GM10266 (cell line): ENCODE data around the gene XCL1.

Source experiments
- DNase-seq: peaks from one replicate; pipeline ENCODE4 v3.0.0; 2012; ENCODE audit errors: extremely low spot score
- CTCF ChIP-seq: IDR thresholded peaks from 2 replicates; pipeline ENCODE4 v1.5.1; 2012; ENCODE audit warnings: mild to moderate bottlenecking, low read depth; ENCODE audit not compliant: control insufficient read depth, insufficient read depth; ENCODE audit errors: missing control alignments

The XCL1 gene

DNA sequence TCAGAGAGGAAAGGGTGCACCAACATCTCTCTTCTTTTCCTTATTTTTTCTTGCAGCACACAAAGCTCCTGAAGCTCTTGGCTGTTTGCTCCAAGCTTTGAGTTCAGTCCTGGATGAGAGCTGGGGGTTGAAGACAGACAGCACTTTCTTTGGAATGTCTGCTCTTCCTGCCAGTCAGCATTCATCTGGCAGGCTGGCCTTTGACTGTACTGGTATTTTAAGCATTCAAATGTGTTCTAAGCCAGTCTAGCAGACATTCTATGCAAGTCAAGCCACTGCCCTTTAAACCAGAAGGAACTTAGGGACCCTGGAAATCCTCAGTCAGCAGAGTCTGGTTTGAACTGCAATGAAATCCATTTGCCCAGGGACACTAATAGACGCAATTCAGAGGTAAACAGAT, 45.0 kb downstream of the XCL1 start:
- TF ChIP-seq CTCF, result no peak
- DNase-seq, result no peak

GRCh38 chr1:168623003-168623828, 46.8 kb downstream of the XCL1 start:
- DNase-seq, result no peak
- TF ChIP-seq CTCF, result no peak

DNA sequence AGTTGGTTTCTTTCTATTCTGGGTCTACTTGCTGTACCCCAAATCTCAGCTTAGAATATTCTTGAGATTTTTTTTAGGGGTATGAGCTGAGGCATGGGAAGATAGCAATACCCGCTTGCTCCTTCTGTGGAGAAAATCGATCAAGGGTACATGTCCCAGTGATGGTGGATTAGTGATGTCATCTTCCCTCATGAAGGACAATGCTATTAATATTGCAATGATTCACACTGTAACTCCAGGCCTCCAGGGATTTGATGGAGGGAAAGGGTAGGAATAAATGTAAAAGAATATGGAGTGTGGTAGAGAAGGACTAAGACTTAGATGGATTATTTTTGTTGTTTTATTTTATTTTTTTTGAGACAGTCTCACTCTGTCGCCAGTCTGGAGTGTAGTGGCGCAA, 47.4 kb downstream of the XCL1 start:
- no peak for DNase-seq
- TF ChIP-seq CTCF, result no peak

GRCh38 chr1:168626326-168626725, 49.9 kb downstream of the XCL1 start:
- DNase-seq, result no peak

DNA sequence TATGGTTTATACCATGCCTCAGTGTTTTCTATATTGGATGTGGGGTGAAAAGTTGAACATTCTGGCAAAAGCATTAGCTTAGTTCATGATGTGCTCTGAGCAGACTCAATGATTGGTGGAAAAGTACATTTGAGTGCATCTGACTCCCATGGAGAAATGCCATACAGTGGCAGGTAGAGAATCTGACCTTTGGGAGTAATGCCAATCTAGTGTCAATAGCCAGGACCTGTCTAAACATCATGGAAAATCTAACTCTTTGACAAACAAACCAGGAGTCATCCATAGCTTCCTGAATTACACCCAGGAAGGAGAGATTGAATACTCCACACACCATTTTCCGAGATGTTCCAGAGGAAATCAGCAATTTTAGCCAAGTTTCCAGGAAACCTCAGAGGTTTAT, 51.0 kb downstream of the XCL1 start:
- TF ChIP-seq CTCF, result no peak

More at GRCh38 chr1:168626326-168626725, 49.9 kb downstream of the XCL1 start:
- no peak for TF ChIP-seq CTCF

DNA sequence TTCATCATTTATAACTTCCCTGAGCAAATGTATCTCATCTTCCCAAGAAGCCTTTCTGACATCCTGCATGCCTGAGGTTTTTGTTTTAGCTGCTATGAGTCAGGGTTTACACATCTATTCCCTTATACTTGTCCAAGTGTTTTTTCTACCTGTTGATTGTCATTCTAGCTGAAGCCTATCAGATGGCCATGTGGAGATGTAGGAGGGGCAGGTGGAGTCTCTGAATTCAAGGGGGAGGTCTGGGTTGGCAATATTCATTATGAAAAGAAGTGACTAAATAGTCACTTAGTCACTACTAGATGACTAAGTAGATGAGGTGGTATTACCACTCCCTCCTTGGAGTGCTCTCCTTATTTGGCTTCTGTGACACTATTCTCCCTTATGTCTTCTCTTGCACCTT, 52.4 kb downstream of the XCL1 start:
- no peak for DNase-seq
- TF ChIP-seq CTCF, result no peak

More for the DNA sequence above, 51.0 kb downstream of the XCL1 start:
- DNase-seq, result no peak

DNA sequence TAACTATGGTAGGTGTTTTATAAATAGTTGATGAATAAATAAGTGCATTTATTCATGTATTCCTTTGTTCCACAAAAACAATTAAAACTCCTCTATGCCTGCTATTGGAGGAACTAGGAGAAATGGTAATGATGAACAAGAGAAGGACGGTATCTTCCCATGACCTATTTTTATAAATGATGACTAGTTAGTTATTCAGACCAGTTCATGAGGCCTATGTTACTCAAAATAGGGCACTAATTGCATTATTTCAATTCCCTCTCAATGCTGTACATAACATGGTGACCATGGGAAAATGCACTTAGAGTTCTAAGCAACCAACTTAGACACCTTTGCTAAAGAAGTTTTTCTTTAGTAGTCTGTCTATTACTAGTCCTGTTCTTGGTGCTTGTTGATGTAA, 53.1 kb downstream of the XCL1 start:
- DNase-seq, result no peak
- TF ChIP-seq CTCF, result no peak
